ENCODE data around the gene C2CD2. TPM values are rescaled to one million over a fixed set of nuclear protein-coding genes. Genes with fewer than 3 reads are reported as not detected.

C2CD2 gene
- total RNA-seq, 1 donor from 2014 or later, result 23.8 TPM

DNA sequence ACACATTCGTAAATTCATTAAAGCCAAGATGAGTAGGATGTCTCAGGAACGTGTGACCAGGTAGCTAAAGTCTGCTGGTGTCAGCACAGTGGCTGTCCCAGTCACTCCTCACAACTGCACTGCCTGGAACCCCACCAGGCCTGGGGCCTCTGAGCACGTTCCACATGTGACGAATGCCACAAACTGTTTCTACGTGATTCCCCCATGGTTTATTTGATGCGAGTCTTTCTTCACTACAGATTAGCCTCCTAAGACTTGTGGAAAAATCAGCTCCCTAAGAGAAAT lies 107.8 kb downstream of the C2CD2 start:
- intact Hi-C loops (cut with DNase I), result no loop called here
- Histone ChIP-seq H3K4me1 (no peaks in the 10 kb centered on the region), H3K4me3 (no peak overlapping the region), H3K27me3 (ENCODE audit: low read depth) (no peaks in the 10 kb centered on the region), H3K27ac (no peak overlapping the region), H3K9me3 (peaks cover 3% of the 10 kb centered on the region), H3K36me3 (peaks cover 16% of the 10 kb centered on the region)
- DNase-seq (no peak), ATAC-seq (no peak)
- TF ChIP-seq, protein P1, sequence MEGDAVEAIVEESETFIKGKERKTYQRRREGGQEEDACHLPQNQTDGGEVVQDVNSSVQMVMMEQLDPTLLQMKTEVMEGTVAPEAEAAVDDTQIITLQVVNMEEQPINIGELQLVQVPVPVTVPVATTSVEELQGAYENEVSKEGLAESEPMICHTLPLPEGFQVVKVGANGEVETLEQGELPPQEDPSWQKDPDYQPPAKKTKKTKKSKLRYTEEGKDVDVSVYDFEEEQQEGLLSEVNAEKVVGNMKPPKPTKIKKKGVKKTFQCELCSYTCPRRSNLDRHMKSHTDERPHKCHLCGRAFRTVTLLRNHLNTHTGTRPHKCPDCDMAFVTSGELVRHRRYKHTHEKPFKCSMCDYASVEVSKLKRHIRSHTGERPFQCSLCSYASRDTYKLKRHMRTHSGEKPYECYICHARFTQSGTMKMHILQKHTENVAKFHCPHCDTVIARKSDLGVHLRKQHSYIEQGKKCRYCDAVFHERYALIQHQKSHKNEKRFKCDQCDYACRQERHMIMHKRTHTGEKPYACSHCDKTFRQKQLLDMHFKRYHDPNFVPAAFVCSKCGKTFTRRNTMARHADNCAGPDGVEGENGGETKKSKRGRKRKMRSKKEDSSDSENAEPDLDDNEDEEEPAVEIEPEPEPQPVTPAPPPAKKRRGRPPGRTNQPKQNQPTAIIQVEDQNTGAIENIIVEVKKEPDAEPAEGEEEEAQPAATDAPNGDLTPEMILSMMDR (IDR thresholded peaks at IDR 0.05), result no peak

DNA sequence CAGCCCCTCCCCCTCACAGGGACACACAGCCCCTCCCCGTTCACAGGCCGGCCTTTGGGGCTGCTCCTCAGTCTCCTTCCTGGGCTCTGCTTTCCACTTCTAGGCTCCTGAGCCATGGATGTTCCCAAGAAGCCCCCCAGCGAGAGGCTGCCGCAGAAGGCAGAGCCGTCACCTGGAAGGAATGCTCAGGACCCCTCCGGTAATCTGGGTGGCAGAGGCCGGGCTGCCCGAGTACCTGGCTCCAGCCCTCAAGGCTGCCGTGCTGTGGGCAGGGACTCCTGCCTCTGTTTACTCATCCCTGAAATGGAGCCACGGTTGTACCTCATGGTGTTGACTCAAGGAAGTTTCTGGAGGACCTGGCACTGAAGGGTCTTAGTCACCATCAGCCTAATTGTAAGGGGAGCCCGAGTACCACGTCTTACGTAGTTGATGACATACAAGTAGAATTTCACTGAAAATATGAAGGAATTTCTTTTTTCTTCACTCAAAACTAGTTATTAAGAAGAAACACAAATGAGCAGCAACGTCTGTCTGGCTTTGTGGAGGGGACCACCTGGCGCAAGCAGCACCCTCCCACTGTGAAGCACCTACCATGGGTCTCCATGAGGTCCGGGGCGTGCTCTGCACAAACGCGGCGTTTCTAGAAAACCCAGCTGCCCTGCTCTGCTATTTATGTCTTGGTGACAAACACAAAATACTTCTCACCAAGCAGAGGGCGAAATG lies 108.3 kb downstream of the C2CD2 start:
- Histone ChIP-seq H3K9me3 (peaks cover 8% of the 10 kb centered on the region), H3K27ac (no peak overlapping the region), H3K27me3 (ENCODE audit: low read depth) (no peaks in the 10 kb centered on the region), H3K36me3 (peaks cover 11% of the 10 kb centered on the region), H3K4me3 (no peak overlapping the region), H3K4me1 (no peaks in the 10 kb centered on the region)
- DNase-seq (no peak), ATAC-seq (no peak)
- TF ChIP-seq, protein P1 (IDR thresholded peaks at IDR 0.05), result no peak
- intact Hi-C loops (cut with DNase I), result no loop called here

DNA sequence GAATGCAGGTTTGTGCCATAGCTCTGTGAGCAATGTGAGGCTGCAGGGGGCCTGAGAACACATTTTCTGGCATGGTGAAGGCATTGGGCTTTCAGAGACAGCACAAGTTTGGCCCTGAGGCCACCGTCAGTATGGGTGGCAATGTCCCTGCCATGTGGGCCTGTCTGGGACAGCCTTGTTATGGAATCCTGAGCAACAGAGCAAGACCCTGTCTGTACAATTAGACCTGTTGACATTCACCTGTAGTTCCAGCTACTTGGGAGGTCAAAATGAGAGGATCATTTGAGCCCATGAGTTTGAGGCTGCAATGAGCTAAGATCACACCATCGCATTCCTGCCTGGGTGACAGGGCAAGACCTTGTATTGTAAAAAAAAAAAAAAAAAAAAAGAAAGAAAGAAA lies 110.2 kb downstream of the C2CD2 start:
- no peaks in the 10 kb centered on the region for H3K27me3 ChIP-seq (ENCODE audit: low read depth)
- H3K4me1 ChIP-seq, result no peaks in the 10 kb centered on the region
- intact Hi-C loops (cut with DNase I), result no loop called here
- H3K9me3 ChIP-seq, result peaks cover 9% of the 10 kb centered on the region
- H3K27ac ChIP-seq, result no peak overlapping the region
- ATAC-seq (no peak), DNase-seq (no peak)
- no peak overlapping the region for H3K4me3 ChIP-seq
- TF ChIP-seq, protein P1 (IDR thresholded peaks at IDR 0.05), result no peak
- peaks cover 21% of the 10 kb centered on the region for H3K36me3 ChIP-seq

GRCh38 chr21:41840880-41841279 lies 112.9 kb downstream of the C2CD2 start:
- DNase-seq, result no peak
- intact Hi-C loops (cut with DNase I), result no loop called here
- no peak overlapping the region for H3K4me3 ChIP-seq
- no peak for ATAC-seq
- H3K27me3 ChIP-seq (ENCODE audit: low read depth), result no peaks in the 10 kb centered on the region
- H3K36me3 ChIP-seq, result peaks cover 33% of the 10 kb centered on the region
- no peak overlapping the region for H3K27ac ChIP-seq
- H3K9me3 ChIP-seq, result peaks cover 9% of the 10 kb centered on the region
- H3K4me1 ChIP-seq, result no peaks in the 10 kb centered on the region
- TF ChIP-seq, protein P1 (IDR thresholded peaks at IDR 0.05), result no peak

GRCh38 chr21:41839387-41840000 lies 114.3 kb downstream of the C2CD2 start:
- Histone ChIP-seq H3K4me3 (no peak overlapping the region), H3K4me1 (no peaks in the 10 kb centered on the region), H3K36me3 (peaks cover 45% of the 10 kb centered on the region), H3K27me3 (ENCODE audit: low read depth) (no peaks in the 10 kb centered on the region), H3K9me3 (peaks cover 9% of the 10 kb centered on the region), H3K27ac (no peak overlapping the region)
- DNase-seq (no peak), ATAC-seq (no peak)
- TF ChIP-seq, protein P1 (IDR thresholded peaks at IDR 0.05), result no peak
- intact Hi-C loops (cut with DNase I), result no loop called here
